Lung (tissue), 12 donors: ENCODE measurements around the gene KCNJ4. TPM values are rescaled to one million over a fixed set of nuclear protein-coding genes. Genes with fewer than 3 reads are reported as not detected.
"Not testable (repeated sequence)": the region's sequence is repeated elsewhere in the genome, so short reads cannot be mapped to it uniquely, and the experiment has no call there.

Source experiments
- ATAC-seq: fragments of 200-7000 bp; cut with Tn5 transposase; one replicate; pipeline ENCODE4 v1.9.1; 2020; ENCODE audit warnings: moderate number of reproducible peaks; ENCODE audit not compliant: insufficient read depth, low FRiP score
- DNase-seq, 3 donors: peaks; one replicate each; pipeline ENCODE4 v3.0.0-alpha.2; 2013 to 2017
- H3K27ac ChIP-seq, 2 donors: one replicate each; pipeline ENCODE4 v1.5.1; 2013; ENCODE audit warnings: mild to moderate bottlenecking in 2 of 2, moderate library complexity in 2 of 2, control low read depth in 1 of 2, inconsistent platforms in 1 of 2, low read depth in 1 of 2, low read length in 1 of 2
- H3K27me3 ChIP-seq, 3 donors: one replicate each; pipeline ENCODE4 v1.5.1; 2013; ENCODE audit warnings: low read length in 2 of 3; ENCODE audit not compliant: control insufficient read depth in 3 of 3, insufficient read depth in 3 of 3
- H3K36me3 ChIP-seq, 4 donors: one replicate each; pipeline ENCODE4 v1.5.1; 2013; ENCODE audit warnings: low read length in 4 of 4, mild to moderate bottlenecking in 1 of 4, moderate library complexity in 1 of 4; ENCODE audit not compliant: control insufficient read depth in 4 of 4, insufficient read depth in 4 of 4
- H3K4me1 ChIP-seq, 5 donors: one replicate each; pipeline ENCODE4 v1.5.1; 2013; ENCODE audit warnings: low read length in 5 of 5, mild to moderate bottlenecking in 2 of 5, moderate library complexity in 1 of 5; ENCODE audit not compliant: control insufficient read depth in 5 of 5, insufficient read depth in 5 of 5
- H3K4me3 ChIP-seq: one replicate; pipeline ENCODE4 v1.5.1; 2013; ENCODE audit warnings: mild to moderate bottlenecking, control low read depth, moderate library complexity
- H3K9ac ChIP-seq, 2 donors: one replicate each; pipeline ENCODE4 v1.5.1; 2013; ENCODE audit warnings: low read length in 2 of 2, control low read depth in 1 of 2; ENCODE audit not compliant: insufficient read depth in 1 of 2
- H3K9me3 ChIP-seq, 4 donors: one replicate each; pipeline ENCODE4 v1.5.1; 2013; ENCODE audit warnings: low read length in 3 of 4, mild to moderate bottlenecking in 1 of 4, moderate library complexity in 1 of 4; ENCODE audit not compliant: control insufficient read depth in 4 of 4, insufficient read depth in 3 of 4
- WGBS, 2 donors: extraction: QIAGEN DNeasy Blood & Tissue Kit; methylation state at CpG; one replicate each; pipeline ENCODE4 v1.1.7; 2013; 5-methylcytosine and 5-hydroxymethylcytosine counted together
- polyA plus RNA-seq, 2 donors: library from polyadenylated mRNA; stranded (reverse); fragments of 200-250 nt; gene quantifications; one replicate each; pipeline ENCODE4 v1.2.1, GENCODE V29; 2013
- total RNA-seq, 2 donors: library from RNA; depleted of rRNA in 1 of 2; stranded (reverse); fragments of >200 nt in 1 of 2; gene quantifications; one replicate each; pipeline ENCODE4 v1.2.1, GENCODE V29; 2014 to 2021
- TF ChIP-seq, protein P1 (sequence below): IDR thresholded peaks from 2 replicates; pipeline ENCODE4 v1.5.1; 2012; ENCODE audit warnings: mild to moderate bottlenecking; ENCODE audit errors: control extremely low read depth, extremely low read depth
- donor health status: control.
- donor health status: control.
- donor health status: Bipolar disorder and iron deficiency.
- donor health status: healthy.
- donor health status: DM: yes; HTN: yes; CAD: no.

The KCNJ4 gene
- total and polyA plus RNA-seq, 4 donors, result not detected

GRCh38 chr22:38474003-38474607 lies 19.1 kb upstream of the KCNJ4 start:
- TF ChIP-seq, protein P1, sequence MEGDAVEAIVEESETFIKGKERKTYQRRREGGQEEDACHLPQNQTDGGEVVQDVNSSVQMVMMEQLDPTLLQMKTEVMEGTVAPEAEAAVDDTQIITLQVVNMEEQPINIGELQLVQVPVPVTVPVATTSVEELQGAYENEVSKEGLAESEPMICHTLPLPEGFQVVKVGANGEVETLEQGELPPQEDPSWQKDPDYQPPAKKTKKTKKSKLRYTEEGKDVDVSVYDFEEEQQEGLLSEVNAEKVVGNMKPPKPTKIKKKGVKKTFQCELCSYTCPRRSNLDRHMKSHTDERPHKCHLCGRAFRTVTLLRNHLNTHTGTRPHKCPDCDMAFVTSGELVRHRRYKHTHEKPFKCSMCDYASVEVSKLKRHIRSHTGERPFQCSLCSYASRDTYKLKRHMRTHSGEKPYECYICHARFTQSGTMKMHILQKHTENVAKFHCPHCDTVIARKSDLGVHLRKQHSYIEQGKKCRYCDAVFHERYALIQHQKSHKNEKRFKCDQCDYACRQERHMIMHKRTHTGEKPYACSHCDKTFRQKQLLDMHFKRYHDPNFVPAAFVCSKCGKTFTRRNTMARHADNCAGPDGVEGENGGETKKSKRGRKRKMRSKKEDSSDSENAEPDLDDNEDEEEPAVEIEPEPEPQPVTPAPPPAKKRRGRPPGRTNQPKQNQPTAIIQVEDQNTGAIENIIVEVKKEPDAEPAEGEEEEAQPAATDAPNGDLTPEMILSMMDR, result no peak
- Histone ChIP-seq H3K9me3 (no peaks in the 10 kb centered on the region), H3K27ac (no peak overlapping the region), H3K4me1 (no peaks in the 10 kb centered on the region), H3K36me3 (peaks cover 0 to 3% (median 0%) of the 10 kb centered on the region in 4 donors), H3K27me3 (peaks cover 0 to 2% (median 0%) of the 10 kb centered on the region in 3 donors), H3K4me3 (no peak overlapping the region), H3K9ac (no peak overlapping the region)
- ATAC-seq, result no peak
- WGBS, 2 donors, result 79 to 83% methylated on average over 10 of the region's 10 CpGs
- no peak for DNase-seq

DNA sequence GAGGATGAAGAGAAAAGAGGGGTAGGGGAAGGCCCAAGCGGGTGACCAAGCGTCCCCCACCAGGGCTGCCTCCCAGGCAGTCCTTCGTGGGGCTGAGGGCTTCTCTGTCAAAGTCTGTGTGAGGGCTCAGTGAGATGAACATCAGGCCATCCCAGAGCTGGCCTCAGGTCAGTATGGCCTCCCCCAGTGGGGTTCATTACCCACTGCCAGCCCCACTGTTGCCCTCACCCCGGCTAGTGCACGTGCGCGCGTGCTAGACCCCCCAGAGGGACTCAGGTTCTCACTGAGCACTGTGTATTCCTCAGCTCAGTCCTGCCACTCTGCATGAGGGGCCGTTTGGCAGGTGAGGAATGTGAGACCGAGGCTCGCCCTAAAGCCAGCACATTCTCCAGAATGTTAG lies 16.2 kb upstream of the KCNJ4 start:
- H3K36me3 ChIP-seq, result no peaks in the 10 kb centered on the region
- no peak overlapping the region for H3K9ac ChIP-seq
- TF ChIP-seq, protein P1, result no peak
- H3K9me3 ChIP-seq, result no peaks in the 10 kb centered on the region
- no peak overlapping the region for H3K27ac ChIP-seq
- H3K4me3 ChIP-seq, result no peak overlapping the region
- WGBS, 2 donors, result 87 to 95% methylated on average over 11 of the region's 11 CpGs
- peaks cover 0 to 5% (median 0%) of the 10 kb centered on the region in 3 donors for H3K27me3 ChIP-seq
- H3K4me1 ChIP-seq, result peaks cover 0 to 10% (median 0%) of the 10 kb centered on the region in 5 donors
- DNase-seq (no peak), ATAC-seq (no peak)

DNA sequence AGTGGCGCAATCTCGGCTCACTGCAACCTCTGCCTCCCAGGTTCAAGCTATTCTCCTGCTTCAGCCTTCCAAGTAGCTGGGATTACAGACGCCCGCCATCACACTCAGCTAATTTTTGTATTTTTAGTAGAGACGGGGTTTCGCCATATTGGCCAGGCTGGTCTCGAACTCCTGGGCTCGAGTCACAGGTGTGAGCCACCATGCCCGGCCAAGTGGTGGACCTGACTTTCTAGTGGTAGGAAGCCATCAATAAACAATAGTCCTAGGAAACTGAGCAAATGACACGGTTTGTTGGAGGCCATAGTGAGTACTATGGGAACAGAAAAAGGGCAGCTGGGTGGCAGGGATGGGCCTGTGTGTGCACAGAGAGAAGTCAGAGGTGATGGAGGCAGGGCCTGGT lies 15.2 kb upstream of the KCNJ4 start:
- H3K27me3 ChIP-seq, H3K4me3 ChIP-seq, DNase-seq, H3K9ac ChIP-seq, H3K9me3 ChIP-seq, H3K36me3 ChIP-seq, ATAC-seq, H3K4me1 ChIP-seq, H3K27ac ChIP-seq: not testable (repeated sequence)
- 95% methylated on average over 10 of the region's 10 CpGs for WGBS, 2 donors

DNA sequence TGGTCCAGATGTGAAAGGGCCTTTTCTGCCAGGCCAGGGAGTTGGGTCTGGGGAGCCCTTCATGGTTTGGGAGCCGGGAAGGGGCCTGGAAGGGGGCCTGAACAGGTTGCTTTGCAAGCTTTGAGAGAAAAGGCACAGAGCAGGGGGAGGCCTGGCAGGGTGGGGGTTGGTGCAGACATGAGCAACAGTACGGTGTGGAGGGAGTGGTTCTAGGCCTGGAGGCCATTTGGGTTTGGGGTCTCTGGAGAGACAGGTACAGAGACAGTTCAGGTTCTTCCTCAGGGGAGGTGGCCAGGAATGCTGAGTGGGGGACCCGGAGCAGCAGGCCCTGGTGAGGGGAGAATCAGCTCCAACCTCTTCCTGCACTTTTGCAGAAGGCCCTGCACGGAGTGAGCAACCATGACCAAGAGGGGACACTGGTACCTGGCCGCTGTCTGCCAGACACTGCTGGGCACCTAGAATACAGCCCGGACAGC lies 14.3 kb upstream of the KCNJ4 start:
- Histone ChIP-seq H3K9ac (no peak overlapping the region), H3K9me3 (no peaks in the 10 kb centered on the region), H3K4me3 (no peak overlapping the region), H3K27ac (no peak overlapping the region), H3K27me3 (peaks cover 0 to 3% (median 0%) of the 10 kb centered on the region in 3 donors), H3K4me1 (peaks cover 0 to 10% (median 0%) of the 10 kb centered on the region in 5 donors), H3K36me3 (no peaks in the 10 kb centered on the region)
- 96 to 97% methylated on average over 6 of the region's 6 CpGs for WGBS, 2 donors
- no peak for ATAC-seq
- TF ChIP-seq, protein P1, result no peak
- DNase-seq, result no peak
